ENCODE measurements around the gene PIGU.

Gene PIGU

DNA sequence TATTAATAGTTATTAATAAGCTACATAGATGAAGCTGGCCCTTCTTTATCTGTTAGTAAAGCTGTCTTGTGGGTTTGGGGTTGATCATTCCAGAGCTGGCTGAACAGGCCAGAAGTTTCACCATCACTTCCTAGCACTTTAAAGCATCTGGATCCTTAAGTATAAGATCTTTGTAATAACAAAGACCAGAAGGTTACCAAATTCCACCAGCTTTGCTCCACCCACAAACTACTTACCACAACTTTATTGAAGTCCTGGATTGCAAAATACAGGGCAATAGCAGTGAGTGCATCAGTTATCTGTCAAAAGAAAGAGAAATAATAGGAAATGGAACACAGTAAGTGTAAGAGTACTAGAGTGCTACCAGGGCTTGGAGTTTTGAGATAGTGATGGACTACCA lies 33.0 kb downstream of the PIGU start:
- H3K4me3 ChIP-seq (ENCODE audit: low read depth, low read length) = no peak overlapping the region
- no peaks in the 10 kb centered on the region for H3K9me3 ChIP-seq (ENCODE audit: control insufficient read depth, insufficient read depth, low read depth, low read length)
- POLR2A ChIA-PET = no interaction called here
- H3K36me3 ChIP-seq (ENCODE audit: control insufficient read depth in 2 of 2, insufficient read depth in 1 of 2, low read length in 2 of 2) = no peaks in the 10 kb centered on the region
- CTCF ChIA-PET = interaction anchor here (0.6 to 0.9 kb wide), 3 partner anchors 126 to 420 kb away, joined by 3 to 8 read pairs (median 4); no protein-coding TSS in a partner anchor
- TF ChIP-seq, protein P1, sequence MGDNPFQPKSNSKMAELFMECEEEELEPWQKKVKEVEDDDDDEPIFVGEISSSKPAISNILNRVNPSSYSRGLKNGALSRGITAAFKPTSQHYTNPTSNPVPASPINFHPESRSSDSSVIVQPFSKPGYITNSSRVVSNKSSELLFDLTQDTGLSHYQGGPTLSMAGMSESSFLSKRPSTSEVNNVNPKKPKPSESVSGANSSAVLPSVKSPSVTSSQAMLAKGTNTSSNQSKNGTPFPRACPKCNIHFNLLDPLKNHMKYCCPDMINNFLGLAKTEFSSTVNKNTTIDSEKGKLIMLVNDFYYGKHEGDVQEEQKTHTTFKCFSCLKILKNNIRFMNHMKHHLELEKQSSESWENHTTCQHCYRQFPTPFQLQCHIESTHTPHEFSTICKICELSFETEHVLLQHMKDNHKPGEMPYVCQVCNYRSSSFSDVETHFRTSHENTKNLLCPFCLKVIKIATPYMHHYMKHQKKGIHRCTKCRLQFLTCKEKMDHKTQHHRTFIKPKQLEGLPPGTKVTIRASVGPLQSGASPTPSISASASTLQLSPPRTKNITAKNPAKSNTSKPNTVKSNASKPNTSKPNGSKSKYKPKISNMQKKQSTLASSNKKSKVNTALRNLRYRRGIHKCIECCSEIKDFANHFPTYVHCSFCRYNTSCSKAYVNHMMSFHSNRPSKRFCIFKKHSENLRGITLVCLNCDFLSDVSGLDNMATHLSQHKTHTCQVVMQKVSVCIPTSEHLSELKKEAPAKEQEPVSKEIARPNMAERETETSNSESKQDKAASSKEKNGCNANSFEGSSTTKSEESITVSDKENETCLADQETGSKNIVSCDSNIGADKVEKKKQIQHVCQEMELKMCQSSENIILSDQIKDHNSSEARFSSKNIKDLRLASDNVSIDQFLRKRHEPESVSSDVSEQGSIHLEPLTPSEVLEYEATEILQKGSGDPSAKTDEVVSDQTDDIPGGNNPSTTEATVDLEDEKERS (tag by site-specific recombination; IDR thresholded peaks at IDR 0.05) = no peak
- TF ChIP-seq ZNF701 (tag by site-specific recombination; IDR thresholded peaks at IDR 0.05) = no peak
- TF ChIP-seq ZNF394 (tag by site-specific recombination; IDR thresholded peaks at IDR 0.05; ENCODE audit: borderline replicate concordance) = no peak
- TF ChIP-seq ZNF530 (tag by site-specific recombination; IDR thresholded peaks at IDR 0.05; ENCODE audit: low read depth) = no peak
- no peak for TF ChIP-seq ZNF19 (tag by site-specific recombination; IDR thresholded peaks at IDR 0.05; ENCODE audit: low read depth)
- no peak for TF ChIP-seq ZNF132 (tag by site-specific recombination; IDR thresholded peaks at IDR 0.05; ENCODE audit: borderline replicate concordance)
- TF ChIP-seq, protein P2, sequence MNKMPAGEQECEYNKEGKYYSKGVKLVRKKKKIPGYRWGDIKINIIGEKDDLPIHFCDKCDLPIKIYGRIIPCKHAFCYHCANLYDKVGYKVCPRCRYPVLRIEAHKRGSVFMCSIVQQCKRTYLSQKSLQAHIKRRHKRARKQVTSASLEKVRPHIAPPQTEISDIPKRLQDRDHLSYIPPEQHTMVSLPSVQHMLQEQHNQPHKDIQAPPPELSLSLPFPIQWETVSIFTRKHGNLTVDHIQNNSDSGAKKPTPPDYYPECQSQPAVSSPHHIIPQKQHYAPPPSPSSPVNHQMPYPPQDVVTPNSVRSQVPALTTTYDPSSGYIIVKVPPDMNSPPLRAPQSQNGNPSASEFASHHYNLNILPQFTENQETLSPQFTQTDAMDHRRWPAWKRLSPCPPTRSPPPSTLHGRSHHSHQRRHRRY (tag by site-specific recombination; IDR thresholded peaks at IDR 0.05) = no peak
- TF ChIP-seq HOXC10 (CRISPR knock-in tag; IDR thresholded peaks at IDR 0.05) = no peak
- TF ChIP-seq, protein P3, sequence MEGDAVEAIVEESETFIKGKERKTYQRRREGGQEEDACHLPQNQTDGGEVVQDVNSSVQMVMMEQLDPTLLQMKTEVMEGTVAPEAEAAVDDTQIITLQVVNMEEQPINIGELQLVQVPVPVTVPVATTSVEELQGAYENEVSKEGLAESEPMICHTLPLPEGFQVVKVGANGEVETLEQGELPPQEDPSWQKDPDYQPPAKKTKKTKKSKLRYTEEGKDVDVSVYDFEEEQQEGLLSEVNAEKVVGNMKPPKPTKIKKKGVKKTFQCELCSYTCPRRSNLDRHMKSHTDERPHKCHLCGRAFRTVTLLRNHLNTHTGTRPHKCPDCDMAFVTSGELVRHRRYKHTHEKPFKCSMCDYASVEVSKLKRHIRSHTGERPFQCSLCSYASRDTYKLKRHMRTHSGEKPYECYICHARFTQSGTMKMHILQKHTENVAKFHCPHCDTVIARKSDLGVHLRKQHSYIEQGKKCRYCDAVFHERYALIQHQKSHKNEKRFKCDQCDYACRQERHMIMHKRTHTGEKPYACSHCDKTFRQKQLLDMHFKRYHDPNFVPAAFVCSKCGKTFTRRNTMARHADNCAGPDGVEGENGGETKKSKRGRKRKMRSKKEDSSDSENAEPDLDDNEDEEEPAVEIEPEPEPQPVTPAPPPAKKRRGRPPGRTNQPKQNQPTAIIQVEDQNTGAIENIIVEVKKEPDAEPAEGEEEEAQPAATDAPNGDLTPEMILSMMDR (tag by site-specific recombination; IDR thresholded peaks at IDR 0.05) = no peak
- TF ChIP-seq, protein P4, sequence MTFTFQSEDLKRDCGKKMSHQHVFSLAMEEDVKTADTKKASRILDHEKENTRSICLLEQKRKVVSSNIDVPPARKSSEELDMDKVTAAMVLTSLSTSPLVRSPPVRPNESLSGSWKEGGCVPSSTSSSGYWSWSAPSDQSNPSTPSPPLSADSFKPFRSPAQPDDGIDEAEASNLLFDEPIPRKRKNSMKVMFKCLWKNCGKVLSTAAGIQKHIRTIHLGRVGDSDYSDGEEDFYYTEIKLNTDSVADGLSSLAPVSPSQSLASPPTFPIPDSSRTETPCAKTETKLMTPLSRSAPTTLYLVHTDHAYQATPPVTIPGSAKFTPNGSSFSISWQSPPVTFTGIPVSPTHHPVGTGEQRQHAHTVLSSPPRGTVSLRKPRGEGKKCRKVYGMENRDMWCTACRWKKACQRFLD (tag by site-specific recombination; IDR thresholded peaks at IDR 0.05) = no peak
- no peak for TF ChIP-seq SETDB1 (IDR thresholded peaks at IDR 0.05; ENCODE audit: insufficient read length, low read length)
- TF ChIP-seq, protein P5, sequence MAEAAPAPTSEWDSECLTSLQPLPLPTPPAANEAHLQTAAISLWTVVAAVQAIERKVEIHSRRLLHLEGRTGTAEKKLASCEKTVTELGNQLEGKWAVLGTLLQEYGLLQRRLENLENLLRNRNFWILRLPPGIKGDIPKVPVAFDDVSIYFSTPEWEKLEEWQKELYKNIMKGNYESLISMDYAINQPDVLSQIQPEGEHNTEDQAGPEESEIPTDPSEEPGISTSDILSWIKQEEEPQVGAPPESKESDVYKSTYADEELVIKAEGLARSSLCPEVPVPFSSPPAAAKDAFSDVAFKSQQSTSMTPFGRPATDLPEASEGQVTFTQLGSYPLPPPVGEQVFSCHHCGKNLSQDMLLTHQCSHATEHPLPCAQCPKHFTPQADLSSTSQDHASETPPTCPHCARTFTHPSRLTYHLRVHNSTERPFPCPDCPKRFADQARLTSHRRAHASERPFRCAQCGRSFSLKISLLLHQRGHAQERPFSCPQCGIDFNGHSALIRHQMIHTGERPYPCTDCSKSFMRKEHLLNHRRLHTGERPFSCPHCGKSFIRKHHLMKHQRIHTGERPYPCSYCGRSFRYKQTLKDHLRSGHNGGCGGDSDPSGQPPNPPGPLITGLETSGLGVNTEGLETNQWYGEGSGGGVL (tag by site-specific recombination; IDR thresholded peaks at IDR 0.05) = no peak
- TF ChIP-seq ZNF776 (tag by site-specific recombination; IDR thresholded peaks at IDR 0.05; ENCODE audit: borderline replicate concordance) = no peak
- TF ChIP-seq, protein P6, sequence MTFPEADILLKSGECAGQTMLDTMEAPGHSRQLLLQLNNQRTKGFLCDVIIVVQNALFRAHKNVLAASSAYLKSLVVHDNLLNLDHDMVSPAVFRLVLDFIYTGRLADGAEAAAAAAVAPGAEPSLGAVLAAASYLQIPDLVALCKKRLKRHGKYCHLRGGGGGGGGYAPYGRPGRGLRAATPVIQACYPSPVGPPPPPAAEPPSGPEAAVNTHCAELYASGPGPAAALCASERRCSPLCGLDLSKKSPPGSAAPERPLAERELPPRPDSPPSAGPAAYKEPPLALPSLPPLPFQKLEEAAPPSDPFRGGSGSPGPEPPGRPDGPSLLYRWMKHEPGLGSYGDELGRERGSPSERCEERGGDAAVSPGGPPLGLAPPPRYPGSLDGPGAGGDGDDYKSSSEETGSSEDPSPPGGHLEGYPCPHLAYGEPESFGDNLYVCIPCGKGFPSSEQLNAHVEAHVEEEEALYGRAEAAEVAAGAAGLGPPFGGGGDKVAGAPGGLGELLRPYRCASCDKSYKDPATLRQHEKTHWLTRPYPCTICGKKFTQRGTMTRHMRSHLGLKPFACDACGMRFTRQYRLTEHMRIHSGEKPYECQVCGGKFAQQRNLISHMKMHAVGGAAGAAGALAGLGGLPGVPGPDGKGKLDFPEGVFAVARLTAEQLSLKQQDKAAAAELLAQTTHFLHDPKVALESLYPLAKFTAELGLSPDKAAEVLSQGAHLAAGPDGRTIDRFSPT (tag by site-specific recombination; IDR thresholded peaks at IDR 0.05) = no peak
- no peak for TF ChIP-seq ZNF660 (tag by site-specific recombination; IDR thresholded peaks at IDR 0.05)
- TF ChIP-seq, protein P7, sequence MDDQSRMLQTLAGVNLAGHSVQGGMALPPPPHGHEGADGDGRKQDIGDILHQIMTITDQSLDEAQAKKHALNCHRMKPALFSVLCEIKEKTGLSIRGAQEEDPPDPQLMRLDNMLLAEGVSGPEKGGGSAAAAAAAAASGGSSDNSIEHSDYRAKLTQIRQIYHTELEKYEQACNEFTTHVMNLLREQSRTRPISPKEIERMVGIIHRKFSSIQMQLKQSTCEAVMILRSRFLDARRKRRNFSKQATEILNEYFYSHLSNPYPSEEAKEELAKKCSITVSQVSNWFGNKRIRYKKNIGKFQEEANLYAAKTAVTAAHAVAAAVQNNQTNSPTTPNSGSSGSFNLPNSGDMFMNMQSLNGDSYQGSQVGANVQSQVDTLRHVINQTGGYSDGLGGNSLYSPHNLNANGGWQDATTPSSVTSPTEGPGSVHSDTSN (CRISPR knock-in tag; IDR thresholded peaks at IDR 0.05) = no peak
- no peak for TF ChIP-seq ZNF350 (tag by site-specific recombination; IDR thresholded peaks at IDR 0.05)
- peaks cover 8% of the 10 kb centered on the region for H3K4me1 ChIP-seq (ENCODE audit: control insufficient read depth, insufficient read depth, low read length)
- H3K27ac ChIP-seq (ENCODE audit: extremely low read depth, low read depth, low read length) = no peak overlapping the region

All from HEK293 (cell line).